ENCODE results near the gene SLX4IP.

DNA sequence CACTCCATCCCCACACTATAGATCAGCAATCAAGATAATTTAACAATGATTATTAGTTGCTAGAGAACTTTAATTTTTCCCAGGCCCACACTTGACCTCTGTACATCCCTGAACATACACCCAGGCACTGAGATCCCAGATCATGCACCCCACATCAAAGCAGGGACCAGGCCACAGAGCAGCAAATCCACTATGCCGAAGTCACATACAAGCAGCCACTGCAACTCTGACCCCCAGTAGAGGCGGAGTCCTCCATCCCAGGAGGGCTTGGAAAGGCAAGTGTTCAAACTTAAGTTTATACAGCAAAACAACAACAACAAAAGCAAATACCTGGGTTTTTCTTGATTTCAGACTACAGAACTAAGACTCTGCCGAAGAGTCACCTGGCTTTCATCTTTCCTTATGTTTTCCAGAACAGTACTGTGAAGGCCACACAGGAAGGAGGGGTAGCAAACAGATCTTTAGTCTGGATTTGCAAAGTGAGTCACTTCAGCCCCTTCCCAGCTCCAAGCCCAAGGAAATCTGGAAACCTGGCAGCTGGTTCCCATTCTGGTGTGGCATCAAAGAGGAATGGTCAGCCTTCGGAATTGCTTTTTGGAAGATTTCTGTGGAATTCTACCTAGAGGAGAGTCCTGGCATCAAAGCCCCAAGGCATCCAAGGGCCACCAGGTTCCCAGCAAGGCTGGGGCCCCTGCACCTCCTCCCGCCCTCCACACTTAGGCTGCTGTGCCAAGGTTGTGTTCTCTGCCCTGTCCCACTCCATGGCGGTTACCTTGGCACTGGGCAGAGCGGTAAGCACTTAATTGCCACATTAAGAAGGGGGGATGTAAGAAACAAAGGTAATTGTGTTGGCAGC lies 231.3 kb downstream of the SLX4IP start:
- TF ChIP-seq, protein P1, sequence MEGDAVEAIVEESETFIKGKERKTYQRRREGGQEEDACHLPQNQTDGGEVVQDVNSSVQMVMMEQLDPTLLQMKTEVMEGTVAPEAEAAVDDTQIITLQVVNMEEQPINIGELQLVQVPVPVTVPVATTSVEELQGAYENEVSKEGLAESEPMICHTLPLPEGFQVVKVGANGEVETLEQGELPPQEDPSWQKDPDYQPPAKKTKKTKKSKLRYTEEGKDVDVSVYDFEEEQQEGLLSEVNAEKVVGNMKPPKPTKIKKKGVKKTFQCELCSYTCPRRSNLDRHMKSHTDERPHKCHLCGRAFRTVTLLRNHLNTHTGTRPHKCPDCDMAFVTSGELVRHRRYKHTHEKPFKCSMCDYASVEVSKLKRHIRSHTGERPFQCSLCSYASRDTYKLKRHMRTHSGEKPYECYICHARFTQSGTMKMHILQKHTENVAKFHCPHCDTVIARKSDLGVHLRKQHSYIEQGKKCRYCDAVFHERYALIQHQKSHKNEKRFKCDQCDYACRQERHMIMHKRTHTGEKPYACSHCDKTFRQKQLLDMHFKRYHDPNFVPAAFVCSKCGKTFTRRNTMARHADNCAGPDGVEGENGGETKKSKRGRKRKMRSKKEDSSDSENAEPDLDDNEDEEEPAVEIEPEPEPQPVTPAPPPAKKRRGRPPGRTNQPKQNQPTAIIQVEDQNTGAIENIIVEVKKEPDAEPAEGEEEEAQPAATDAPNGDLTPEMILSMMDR (conservative IDR thresholded peaks at IDR 0.05 in 1 of 2, IDR thresholded peaks at IDR 0.05 in 1 of 2; ENCODE audit: low read depth in 1 of 2, low read length in 2 of 2): no peak
- TF ChIP-seq EZH2 (IDR thresholded peaks at IDR 0.05; ENCODE audit: low read length, missing control alignments): no peak
